Ishikawa (cell line): Measurements from ENCODE around the gene AUP1.

Experiments
- EP300 ChIP-seq: IDR thresholded peaks from 2 replicates; pipeline ENCODE4 v1.6.1; 2012; ENCODE audit warnings: borderline replicate concordance
- TEAD4 ChIP-seq: IDR thresholded peaks from 2 replicates; pipeline ENCODE4 v1.6.1; 2012

- TF ChIP-seq TEAD4 (no peak), EP300 (no peak)
Observed at GRCh38 chr2:74550231-74550630, 20.7 kb upstream of the AUP1 start.
